Activated naive CD4-positive, alpha-beta T cell treated with anti-CD3 and anti-CD28 coated beads, Interleukin-2, amount 10 ng/mL, durations not matched to agents 7 days and 5 days (primary cell): ENCODE data around the gene ARID3A.
"Not testable (repeated sequence)": the region's sequence is repeated elsewhere in the genome, so short reads cannot be mapped to it uniquely, and the experiment has no call there.

Experiments used
- CTCF ChIA-PET: fragments of 350-600 bp; sonication (Branson Sonifier 250); formaldehyde crosslinking; loops from one replicate; lab custom pipeline; 2021; ENCODE audit warnings: antibody characterized with exemption; lab: Charles Lee
- DNase-seq: peaks from one replicate; pipeline ENCODE4 v3.0.0-alpha.2; 2020
- H3K27ac Mint-ChIP-seq: one replicate; pipeline ENCODE4 v1.8.0; 2021; ENCODE audit warnings: mild to moderate bottlenecking, moderate library complexity, mixed read lengths
- H3K27me3 Mint-ChIP-seq: one replicate; pipeline ENCODE4 v1.8.0; 2021; ENCODE audit warnings: mild to moderate bottlenecking, mixed read lengths
- H3K36me3 Mint-ChIP-seq: one replicate; pipeline ENCODE4 v1.8.0; 2021; ENCODE audit warnings: mixed read lengths
- H3K4me1 Mint-ChIP-seq: one replicate; pipeline ENCODE4 v1.8.0; 2021; ENCODE audit warnings: mixed read lengths
- H3K4me3 Mint-ChIP-seq: one replicate; pipeline ENCODE4 v1.8.0; 2021; ENCODE audit warnings: mild to moderate bottlenecking, moderate library complexity, mixed read lengths
- H3K9me3 Mint-ChIP-seq: one replicate; pipeline ENCODE4 v1.8.0; 2021; ENCODE audit warnings: mixed read lengths

Gene ARID3A

DNA sequence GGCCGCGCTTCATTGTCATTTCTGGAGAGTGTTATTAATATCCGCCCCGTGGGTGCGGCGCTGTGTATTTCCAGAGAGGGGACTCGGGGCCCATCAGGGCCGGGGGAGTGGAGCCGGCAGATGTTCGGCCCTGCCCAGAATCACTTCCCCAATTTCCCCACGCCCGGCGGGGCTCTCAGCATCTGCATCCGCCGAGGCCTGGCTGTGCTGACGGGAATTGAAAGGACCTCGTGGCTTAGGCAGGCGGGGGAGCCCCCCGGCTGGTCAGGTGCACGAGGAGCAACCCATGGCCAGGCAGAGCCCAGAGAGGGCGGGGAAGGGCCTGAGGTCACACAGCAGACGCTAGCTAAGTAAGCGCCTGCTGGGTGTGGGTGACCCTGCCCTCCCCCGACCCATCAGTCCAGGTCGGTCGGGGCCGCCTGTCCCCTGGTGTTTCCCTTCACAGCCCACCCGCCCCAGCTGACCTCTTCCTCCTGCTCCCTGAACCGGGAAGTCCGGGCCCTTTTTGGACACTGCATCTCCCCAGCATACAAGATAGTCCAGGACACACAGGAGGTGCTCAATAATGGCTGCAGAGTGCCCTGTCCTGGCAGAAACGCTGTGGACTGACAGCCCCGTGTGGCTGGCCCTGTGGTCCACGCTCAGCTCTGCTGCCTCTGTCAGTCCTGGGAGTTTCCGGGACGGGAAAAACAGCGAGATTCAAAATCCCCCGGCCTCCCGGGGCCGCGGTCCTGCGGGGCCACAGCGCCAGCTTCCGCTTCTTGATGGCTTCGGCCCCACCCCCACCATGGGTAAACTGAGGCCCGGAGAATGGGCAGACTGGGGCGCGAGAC is 22.1 kb downstream of the ARID3A start:
- Mint-ChIP-seq H3K36me3 (peaks cover 9% of the 10 kb centered on the region), H3K4me3 (no peak overlapping the region), H3K27me3 (no peaks in the 10 kb centered on the region), H3K9me3 (no peaks in the 10 kb centered on the region), H3K4me1 (peaks cover 4% of the 10 kb centered on the region), H3K27ac (no peak overlapping the region)
- no peak for DNase-seq
- CTCF ChIA-PET: no interaction called here

DNA sequence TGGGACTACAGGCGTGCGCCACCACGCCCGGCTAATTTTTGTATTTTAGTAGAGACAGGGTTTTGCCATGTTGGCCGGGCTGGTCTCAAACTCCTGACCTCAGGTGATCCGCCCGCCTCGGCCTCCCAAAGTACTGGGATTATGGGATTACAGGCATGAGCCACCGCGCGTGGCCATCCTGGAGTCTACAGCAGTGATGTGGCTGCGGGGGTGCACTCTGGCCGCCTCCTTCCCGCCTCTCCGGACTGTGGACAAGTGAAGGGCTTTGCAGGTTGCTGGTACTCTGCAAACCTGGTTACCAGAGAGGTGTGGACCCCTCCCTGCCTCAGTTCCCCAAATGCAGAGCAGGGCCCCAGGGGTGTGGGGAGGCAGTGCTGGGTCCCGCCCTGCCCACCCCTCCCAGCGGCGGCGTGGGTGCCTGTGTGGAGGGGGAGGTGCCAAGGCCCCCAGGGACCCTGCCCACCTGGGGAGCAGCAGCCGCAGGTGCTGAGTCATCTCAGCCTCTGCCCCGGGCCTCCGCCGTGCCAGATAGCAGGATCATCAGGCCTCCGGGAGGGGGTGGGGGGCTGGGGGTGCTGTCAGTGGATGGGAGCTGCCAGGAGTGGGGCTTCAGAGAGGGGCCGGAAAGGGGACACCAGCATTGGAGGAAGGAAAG is 23.1 kb downstream of the ARID3A start:
- CTCF ChIA-PET: no interaction called here
- H3K27ac Mint-ChIP-seq: no peak overlapping the region
- no peak for DNase-seq
- no peaks in the 10 kb centered on the region for H3K27me3 Mint-ChIP-seq
- H3K4me1 Mint-ChIP-seq: peaks cover 14% of the 10 kb centered on the region
- H3K36me3 Mint-ChIP-seq: peaks cover 5% of the 10 kb centered on the region
- H3K4me3 Mint-ChIP-seq: no peak overlapping the region
- H3K9me3 Mint-ChIP-seq: no peaks in the 10 kb centered on the region

DNA sequence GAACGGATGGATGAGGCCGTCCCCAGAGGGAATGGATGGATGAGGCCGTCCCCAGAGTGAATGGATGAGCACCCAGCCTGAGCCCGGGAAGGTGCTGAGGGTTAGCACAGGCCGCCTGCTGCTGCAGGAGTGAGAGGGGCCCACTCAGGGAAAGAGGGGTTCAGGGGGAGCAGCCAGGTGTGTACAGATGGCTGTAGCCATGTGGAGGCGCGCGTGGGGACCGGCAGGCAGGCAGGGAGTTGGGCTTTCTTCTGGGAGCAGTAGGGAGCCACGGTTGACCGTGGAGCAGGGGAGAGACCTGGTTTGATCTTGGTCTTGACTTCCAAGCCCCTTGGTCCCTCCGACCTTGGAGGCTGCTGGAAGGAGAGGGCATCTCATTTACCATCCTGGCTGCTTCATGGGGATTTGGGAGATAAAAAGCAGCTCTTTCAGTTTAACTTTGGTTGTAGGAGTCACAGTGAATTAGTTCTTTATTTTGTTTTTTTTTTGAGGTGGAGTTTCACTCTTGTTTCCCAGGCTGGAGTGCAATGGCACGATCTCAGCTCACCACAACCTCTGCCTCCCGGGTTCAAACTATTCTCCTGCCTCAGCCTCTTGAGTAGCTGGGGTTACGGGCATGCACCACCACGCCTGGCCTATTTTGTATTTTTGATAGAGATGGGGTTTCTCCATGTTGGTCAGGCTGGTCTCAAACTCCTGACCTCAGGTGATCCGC is 24.7 kb downstream of the ARID3A start:
- Mint-ChIP-seq H3K4me1 (peaks cover 14% of the 10 kb centered on the region), H3K27me3 (no peaks in the 10 kb centered on the region), H3K9me3 (no peaks in the 10 kb centered on the region), H3K4me3 (no peak overlapping the region), H3K36me3 (peaks cover 2% of the 10 kb centered on the region), H3K27ac (no peak overlapping the region)
- CTCF ChIA-PET: no interaction called here
- no peak for DNase-seq

DNA sequence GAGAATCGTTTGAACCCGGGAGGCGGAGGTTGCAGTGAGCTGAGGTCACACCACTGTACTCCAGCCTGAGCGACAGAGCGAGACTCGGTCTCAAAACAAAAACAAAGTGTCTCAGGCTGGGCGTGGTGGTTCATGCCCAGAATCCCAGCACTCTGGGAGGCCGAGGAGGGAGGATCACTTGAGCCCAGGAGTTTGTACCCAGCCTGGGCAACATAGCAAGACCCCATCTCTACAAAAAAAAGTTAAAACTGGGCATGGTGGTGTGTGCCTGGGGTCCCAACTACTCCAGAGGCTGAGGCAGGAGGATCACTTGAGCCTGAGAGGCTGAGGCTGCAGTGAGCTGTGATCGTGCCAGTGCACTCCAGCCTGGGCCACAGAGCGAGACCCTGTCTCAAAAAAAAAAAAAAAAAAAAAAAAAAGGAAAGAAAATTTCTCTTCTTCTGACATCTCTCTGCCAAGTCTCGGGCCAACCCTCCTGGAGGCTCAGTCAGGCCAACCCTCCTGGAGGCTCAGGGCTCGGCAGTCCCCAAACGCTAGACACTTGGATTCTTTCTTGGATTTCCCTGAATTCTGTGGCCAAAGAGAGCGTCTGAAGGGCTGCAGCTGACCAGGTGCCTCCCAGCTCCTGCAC is 26.3 kb downstream of the ARID3A start:
- no peaks in the 10 kb centered on the region for H3K27me3 Mint-ChIP-seq
- no peaks in the 10 kb centered on the region for H3K9me3 Mint-ChIP-seq
- H3K27ac Mint-ChIP-seq: no peak overlapping the region
- no peak overlapping the region for H3K4me3 Mint-ChIP-seq
- H3K4me1 Mint-ChIP-seq: peaks cover 14% of the 10 kb centered on the region
- peaks cover under 1% of the 10 kb centered on the region for H3K36me3 Mint-ChIP-seq
- DNase-seq: no peak
- CTCF ChIA-PET: no interaction called here

GRCh38 chr19:952680-953444 is 27.0 kb downstream of the ARID3A start:
- DNase-seq: peak; percentile 45
- Mint-ChIP-seq H3K27ac (peak overlapping the region; percentile 65), H3K36me3 (no peaks in the 10 kb centered on the region), H3K27me3 (no peaks in the 10 kb centered on the region), H3K4me1 (peaks cover 14% of the 10 kb centered on the region), H3K4me3 (peak overlapping the region; percentile 53), H3K9me3 (no peaks in the 10 kb centered on the region)
- CTCF ChIA-PET: no interaction called here

- no peaks in the 10 kb centered on the region for H3K27me3 Mint-ChIP-seq
- no peaks in the 10 kb centered on the region for H3K9me3 Mint-ChIP-seq
- H3K4me3 Mint-ChIP-seq: peak overlapping the region; percentile 28
- H3K36me3 Mint-ChIP-seq: no peaks in the 10 kb centered on the region
- no peak for DNase-seq
- CTCF ChIA-PET: no interaction called here
- peaks cover 14% of the 10 kb centered on the region for H3K4me1 Mint-ChIP-seq
- no peak overlapping the region for H3K27ac Mint-ChIP-seq
Measured at GRCh38 chr19:953445-954271, 27.8 kb downstream of the ARID3A start.

GRCh38 chr19:954272-954671 is 28.4 kb downstream of the ARID3A start:
- Mint-ChIP-seq H3K27me3 (no peaks in the 10 kb centered on the region), H3K36me3 (peaks cover 2% of the 10 kb centered on the region), H3K4me3 (no peak overlapping the region), H3K4me1 (peaks cover 17% of the 10 kb centered on the region), H3K27ac (no peak overlapping the region), H3K9me3 (no peaks in the 10 kb centered on the region)
- CTCF ChIA-PET: no interaction called here
- no peak for DNase-seq

DNA sequence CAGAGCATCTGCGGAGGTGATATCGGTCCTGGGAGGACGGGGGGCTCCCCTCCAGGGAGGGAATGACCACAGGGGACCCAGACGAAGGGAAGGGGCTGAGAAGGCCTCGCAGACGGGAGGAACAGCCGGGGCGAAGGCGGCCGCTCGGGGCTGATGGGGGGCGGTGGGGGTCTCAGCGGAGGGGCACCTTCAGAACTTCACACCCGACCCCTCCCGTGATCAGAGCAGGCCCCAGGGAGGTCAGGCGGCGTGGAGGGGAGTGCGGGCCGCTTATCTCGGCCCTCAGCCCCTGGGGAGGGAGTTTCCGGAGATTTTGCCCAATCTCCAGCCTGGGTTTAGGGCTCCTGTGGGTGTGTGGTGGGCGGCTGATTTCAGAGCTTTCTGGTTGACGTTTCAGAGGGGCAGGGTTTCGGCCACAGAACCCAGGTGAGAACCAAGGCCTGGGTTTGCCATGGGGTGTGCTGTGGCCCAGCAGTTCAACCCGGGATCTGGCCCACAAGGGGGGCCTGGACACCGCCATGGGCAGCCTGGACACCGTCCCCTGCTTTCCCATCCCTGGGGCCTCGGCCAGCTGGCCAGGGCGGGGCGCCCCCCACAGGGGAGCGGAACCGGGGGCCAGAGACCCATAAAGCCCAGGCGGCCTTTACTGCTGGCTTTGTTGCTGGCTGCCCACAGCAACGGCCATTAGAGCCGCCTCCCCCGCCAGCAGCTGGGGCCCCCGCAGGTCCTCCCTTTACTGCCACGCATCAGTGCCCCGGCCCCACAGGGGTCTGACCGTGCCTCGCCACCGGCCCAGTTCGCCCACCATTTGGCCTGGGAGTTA is 29.0 kb downstream of the ARID3A start:
- Mint-ChIP-seq H3K9me3 (no peaks in the 10 kb centered on the region), H3K27ac (no peak overlapping the region), H3K4me1 (peaks cover 19% of the 10 kb centered on the region), H3K36me3 (peaks cover 3% of the 10 kb centered on the region), H3K4me3 (no peak overlapping the region), H3K27me3 (no peaks in the 10 kb centered on the region)
- CTCF ChIA-PET: no interaction called here
- no peak for DNase-seq

- Mint-ChIP-seq H3K36me3 (peaks cover 6% of the 10 kb centered on the region), H3K4me1 (peaks cover 19% of the 10 kb centered on the region), H3K27me3 (no peaks in the 10 kb centered on the region), H3K4me3 (no peak overlapping the region), H3K27ac (no peak overlapping the region), H3K9me3 (no peaks in the 10 kb centered on the region)
- DNase-seq: no peak
- CTCF ChIA-PET: no interaction called here
Measured at GRCh38 chr19:955803-956765, 30.2 kb downstream of the ARID3A start.

- CTCF ChIA-PET: no interaction called here
- no peak overlapping the region for H3K27ac Mint-ChIP-seq
- no peaks in the 10 kb centered on the region for H3K9me3 Mint-ChIP-seq
- DNase-seq: no peak
- peaks cover 20% of the 10 kb centered on the region for H3K4me1 Mint-ChIP-seq
- H3K36me3 Mint-ChIP-seq: peaks cover 6% of the 10 kb centered on the region
- no peak overlapping the region for H3K4me3 Mint-ChIP-seq
- H3K27me3 Mint-ChIP-seq: no peaks in the 10 kb centered on the region
Measured at GRCh38 chr19:956766-957440, 31.1 kb downstream of the ARID3A start.

- not testable (repeated sequence) for H3K9me3 Mint-ChIP-seq, DNase-seq, H3K36me3 Mint-ChIP-seq, H3K4me3 Mint-ChIP-seq, H3K27ac Mint-ChIP-seq, H3K27me3 Mint-ChIP-seq
- H3K4me1 Mint-ChIP-seq: peaks cover 23% of the 10 kb centered on the region
- CTCF ChIA-PET: interaction anchor here (0.6 kb wide), 1 partner anchor 346 kb away, joined by 3 read pairs; no protein-coding TSS in a partner anchor
Measured at GRCh38 chr19:957578-957977, 31.7 kb downstream of the ARID3A start.
